ENCODE results near the gene UNC13C.

UNC13C gene

GRCh38 chr15:54504695-54505094 lies 526.5 kb downstream of the UNC13C start:
- no peaks in the 10 kb centered on the region for H3K9me3 ChIP-seq (ENCODE audit: insufficient read depth, low read depth, low read length)
- H3K36me3 ChIP-seq (ENCODE audit: insufficient read depth, low read depth, low read length): no peaks in the 10 kb centered on the region
- H3K9ac ChIP-seq (ENCODE audit: low read depth, low read length): no peak overlapping the region
- H3K27ac ChIP-seq (ENCODE audit: low read length): no peak overlapping the region
- H3K27me3 ChIP-seq (ENCODE audit: insufficient read depth, low read length): no peaks in the 10 kb centered on the region
- H3K4me1 ChIP-seq (ENCODE audit: insufficient read depth, low read length): 0 out of 2 replicates have a peak, but pooled peaks cover 8% of the 10 kb centered on the region
- H3K4me3 ChIP-seq (ENCODE audit: low read length): no peak overlapping the region

GRCh38 chr15:54506977-54507524 lies 528.8 kb downstream of the UNC13C start:
- Histone ChIP-seq H3K27ac (ENCODE audit: low read length) (no peak overlapping the region), H3K36me3 (ENCODE audit: insufficient read depth, low read depth, low read length) (no peaks in the 10 kb centered on the region), H3K9me3 (ENCODE audit: insufficient read depth, low read depth, low read length) (no peaks in the 10 kb centered on the region), H3K9ac (ENCODE audit: low read depth, low read length) (no peak overlapping the region), H3K4me3 (ENCODE audit: low read length) (no peak overlapping the region), H3K4me1 (ENCODE audit: insufficient read depth, low read length) (no peaks in the 10 kb centered on the region), H3K27me3 (ENCODE audit: insufficient read depth, low read length) (no peaks in the 10 kb centered on the region)

GRCh38 chr15:54514601-54515000 lies 536.4 kb downstream of the UNC13C start:
- H3K27ac ChIP-seq (ENCODE audit: low read length): no peak overlapping the region
- H3K27me3 ChIP-seq (ENCODE audit: insufficient read depth, low read length): no peaks in the 10 kb centered on the region
- no peaks in the 10 kb centered on the region; the same call in 1 of the 2 replicates for H3K4me1 ChIP-seq (ENCODE audit: insufficient read depth, low read length)
- no peaks in the 10 kb centered on the region for H3K36me3 ChIP-seq (ENCODE audit: insufficient read depth, low read depth, low read length)
- H3K4me3 ChIP-seq (ENCODE audit: low read length): no peak overlapping the region
- H3K9ac ChIP-seq (ENCODE audit: low read depth, low read length): no peak overlapping the region
- H3K9me3 ChIP-seq (ENCODE audit: insufficient read depth, low read depth, low read length): 0 out of 2 replicates have a peak, but pooled peaks cover 12% of the 10 kb centered on the region

- Histone ChIP-seq H3K27ac (ENCODE audit: low read length) (no peak overlapping the region), H3K4me3 (ENCODE audit: low read length) (no peak overlapping the region), H3K9ac (ENCODE audit: low read depth, low read length) (no peak overlapping the region), H3K9me3 (ENCODE audit: insufficient read depth, low read depth, low read length) (0 out of 2 replicates have a peak, but pooled peaks cover 12% of the 10 kb centered on the region), H3K4me1 (ENCODE audit: insufficient read depth, low read length) (no peaks in the 10 kb centered on the region; the same call in 1 of the 2 replicates), H3K27me3 (ENCODE audit: insufficient read depth, low read length) (no peaks in the 10 kb centered on the region), H3K36me3 (ENCODE audit: insufficient read depth, low read depth, low read length) (no peaks in the 10 kb centered on the region)
Measured at GRCh38 chr15:54515664-54516582, 537.7 kb downstream of the UNC13C start.

- H3K4me1 ChIP-seq (ENCODE audit: insufficient read depth, low read length): no peaks in the 10 kb centered on the region; the same call in 1 of the 2 replicates
Measured at GRCh38 chr15:54517366-54517765, 539.1 kb downstream of the UNC13C start.

GRCh38 chr15:54518156-54518882 lies 540.1 kb downstream of the UNC13C start:
- H3K27ac ChIP-seq (ENCODE audit: low read length): no peak overlapping the region
- no peaks in the 10 kb centered on the region for H3K36me3 ChIP-seq (ENCODE audit: insufficient read depth, low read depth, low read length)
- no peaks in the 10 kb centered on the region; the same call in 1 of the 2 replicates for H3K4me1 ChIP-seq (ENCODE audit: insufficient read depth, low read length)
- H3K4me3 ChIP-seq (ENCODE audit: low read length): no peak overlapping the region
- H3K27me3 ChIP-seq (ENCODE audit: insufficient read depth, low read length): no peaks in the 10 kb centered on the region
- 0 out of 2 replicates have a peak, but pooled peaks cover 12% of the 10 kb centered on the region for H3K9me3 ChIP-seq (ENCODE audit: insufficient read depth, low read depth, low read length)
- H3K9ac ChIP-seq (ENCODE audit: low read depth, low read length): no peak overlapping the region

More at GRCh38 chr15:54517366-54517765, 539.1 kb downstream of the UNC13C start:
- Histone ChIP-seq H3K9ac (ENCODE audit: low read depth, low read length) (no peak overlapping the region), H3K4me3 (ENCODE audit: low read length) (no peak overlapping the region), H3K9me3 (ENCODE audit: insufficient read depth, low read depth, low read length) (0 out of 2 replicates have a peak, but pooled peaks cover 12% of the 10 kb centered on the region), H3K27me3 (ENCODE audit: insufficient read depth, low read length) (no peaks in the 10 kb centered on the region), H3K27ac (ENCODE audit: low read length) (no peak overlapping the region), H3K36me3 (ENCODE audit: insufficient read depth, low read depth, low read length) (no peaks in the 10 kb centered on the region)

- Histone ChIP-seq H3K9me3 (ENCODE audit: insufficient read depth, low read depth, low read length) (0 out of 2 replicates have a peak, but pooled peaks cover 3% of the 10 kb centered on the region), H3K27ac (ENCODE audit: low read length) (no peak overlapping the region), H3K36me3 (ENCODE audit: insufficient read depth, low read depth, low read length) (no peaks in the 10 kb centered on the region), H3K4me1 (ENCODE audit: insufficient read depth, low read length) (no peaks in the 10 kb centered on the region; the same call in 1 of the 2 replicates), H3K9ac (ENCODE audit: low read depth, low read length) (no peak overlapping the region), H3K4me3 (ENCODE audit: low read length) (no peak overlapping the region), H3K27me3 (ENCODE audit: insufficient read depth, low read length) (no peaks in the 10 kb centered on the region)
Measured at GRCh38 chr15:54519577-54519976, 541.3 kb downstream of the UNC13C start.

GRCh38 chr15:54520616-54521015 lies 542.4 kb downstream of the UNC13C start:
- Histone ChIP-seq H3K36me3 (ENCODE audit: insufficient read depth, low read depth, low read length) (no peaks in the 10 kb centered on the region), H3K9me3 (ENCODE audit: insufficient read depth, low read depth, low read length) (no peaks in the 10 kb centered on the region), H3K27me3 (ENCODE audit: insufficient read depth, low read length) (no peaks in the 10 kb centered on the region), H3K27ac (ENCODE audit: low read length) (no peak overlapping the region), H3K9ac (ENCODE audit: low read depth, low read length) (no peak overlapping the region), H3K4me1 (ENCODE audit: insufficient read depth, low read length) (no peaks in the 10 kb centered on the region; the same call in 1 of the 2 replicates), H3K4me3 (ENCODE audit: low read length) (no peak overlapping the region)

GRCh38 chr15:54521206-54521605 lies 543.0 kb downstream of the UNC13C start:
- Histone ChIP-seq H3K9ac (ENCODE audit: low read depth, low read length) (no peak overlapping the region), H3K4me3 (ENCODE audit: low read length) (no peak overlapping the region), H3K27ac (ENCODE audit: low read length) (no peak overlapping the region), H3K4me1 (ENCODE audit: insufficient read depth, low read length) (no peaks in the 10 kb centered on the region; the same call in 1 of the 2 replicates), H3K9me3 (ENCODE audit: insufficient read depth, low read depth, low read length) (no peaks in the 10 kb centered on the region), H3K27me3 (ENCODE audit: insufficient read depth, low read length) (no peaks in the 10 kb centered on the region), H3K36me3 (ENCODE audit: insufficient read depth, low read depth, low read length) (no peaks in the 10 kb centered on the region)

- Histone ChIP-seq H3K27ac (ENCODE audit: low read length) (no peak overlapping the region), H3K36me3 (ENCODE audit: insufficient read depth, low read depth, low read length) (no peaks in the 10 kb centered on the region), H3K4me1 (ENCODE audit: insufficient read depth, low read length) (no peaks in the 10 kb centered on the region), H3K27me3 (ENCODE audit: insufficient read depth, low read length) (no peaks in the 10 kb centered on the region), H3K9ac (ENCODE audit: low read depth, low read length) (no peak overlapping the region), H3K9me3 (ENCODE audit: insufficient read depth, low read depth, low read length) (no peaks in the 10 kb centered on the region), H3K4me3 (ENCODE audit: low read length) (no peak overlapping the region)
Measured at GRCh38 chr15:54528021-54528420, 549.8 kb downstream of the UNC13C start.

GRCh38 chr15:54540721-54541120 lies 562.5 kb downstream of the UNC13C start:
- Histone ChIP-seq H3K4me1 (ENCODE audit: insufficient read depth, low read length) (no peaks in the 10 kb centered on the region), H3K27me3 (ENCODE audit: insufficient read depth, low read length) (no peaks in the 10 kb centered on the region), H3K9me3 (ENCODE audit: insufficient read depth, low read depth, low read length) (peaks cover 9% of the 10 kb centered on the region; the same call in 1 of the 2 replicates), H3K36me3 (ENCODE audit: insufficient read depth, low read depth, low read length) (no peaks in the 10 kb centered on the region), H3K4me3 (ENCODE audit: low read length) (no peak overlapping the region), H3K27ac (ENCODE audit: low read length) (no peak overlapping the region), H3K9ac (ENCODE audit: low read depth, low read length) (no peak overlapping the region)

All from iPS-20b (cell line).